HCT116 (cell line): ENCODE data around the gene PLEKHN1. TPM values are rescaled to one million over a fixed set of nuclear protein-coding genes. Genes with fewer than 3 reads are reported as not detected.

Experiments
- ATAC-seq: fragments of 200-7000 bp; cut with Tn5 transposase; 2 replicates; pipeline ENCODE4 v1.9.1; 2020; ENCODE audit warnings: mild to moderate bottlenecking, moderate library complexity
- BruUV-seq: library from RNA; stranded (reverse); fragments of 400-500 nt; replicated peaks from 2 replicates; lab custom pipeline; 2021; lab: Mats Ljungman, UMichigan
- CTCF ChIA-PET: fragments of 300-600 bp; sonication (Branson Sonifier 250); formaldehyde crosslinking; loops from one replicate; lab custom pipeline; 2021; ENCODE audit warnings: antibody characterized with exemption; lab: Charles Lee
- POLR2A ChIA-PET: fragments of 300-600, 350-600 bp; sonication (Branson Sonifier 250); formaldehyde crosslinking; loops from one replicate; lab custom pipeline; 2021; ENCODE audit warnings: antibody characterized with exemption; lab: Charles Lee
- RAD21 ChIA-PET, 2 experiments: fragments of 300-600 bp; sonication (Branson Sonifier 250); formaldehyde crosslinking; loops; one replicate each; lab custom pipeline; 2023; ENCODE audit warnings: low total read pairs in 2 of 2; ENCODE audit not compliant: uncharacterized antibody in 2 of 2, unreplicated experiment in 2 of 2, low non-redundant PET in 1 of 2; lab: Charles Lee
- DNase-seq: peaks from one replicate; pipeline ENCODE4 v3.0.0-alpha.2; 2010; ENCODE audit warnings: low read depth, low spot score
- H2AFZ ChIP-seq: fragments of 200-600 bp; shearing (Covaris generic), sonication (generic); 2 replicates; pipeline ENCODE4 v1.6.1; 2017; ENCODE audit warnings: low read depth, mixed run types, mixed read lengths, antibody characterized with exemption, low read length; ENCODE audit not compliant: poor library complexity, severe bottlenecking
- H3K27ac ChIP-seq: 2 replicates; pipeline ENCODE4 v1.5.1; 2012; ENCODE audit warnings: low read depth, low read length
- H3K27me3 ChIP-seq: fragments of 200-600 bp; sonication (generic); 2 replicates; pipeline ENCODE4 v1.6.1; 2016; ENCODE audit warnings: mixed run types, low read length, mixed read lengths; ENCODE audit not compliant: insufficient read depth
- H3K36me3 ChIP-seq, 2 experiments: fragments of 200-500 bp in 1 of 2; fragments of 200-600 bp in 1 of 2; sonication (Bioruptor generic) in 1 of 2; sonication (generic) in 1 of 2; 2 replicates each; pipeline versions ENCODE4 v1.5.1 to v1.6.1; 2014 to 2016; ENCODE audit warnings: low read length in 2 of 2, inconsistent platforms in 1 of 2, mixed read lengths in 1 of 2, mixed run types in 1 of 2; ENCODE audit not compliant: insufficient read depth in 2 of 2, control insufficient read depth in 1 of 2
- H3K4me1 ChIP-seq, 2 experiments: fragments of 200-600 bp in 1 of 2; sonication (generic) in 1 of 2; 2 replicates each; pipeline versions ENCODE4 v1.5.1 to v1.6.1; 2012 to 2017; ENCODE audit warnings: low read length in 2 of 2, inconsistent platforms in 1 of 2, mild to moderate bottlenecking in 1 of 2, mixed read lengths in 1 of 2, mixed run types in 1 of 2, moderate library complexity in 1 of 2; ENCODE audit not compliant: insufficient read depth in 2 of 2, control insufficient read depth in 1 of 2
- H3K4me2 ChIP-seq: fragments of 200-600 bp; sonication (generic); 2 replicates; pipeline ENCODE4 v1.6.1; 2017; ENCODE audit warnings: mixed run types, low read length, mixed read lengths
- H3K4me3 ChIP-seq, 2 experiments: fragments of 200-600 bp in 1 of 2; sonication (generic) in 1 of 2; replicated peaks in 1 of 2; 2 replicates each; pipeline ENCODE4 v1.5.1; 2011 to 2016; ENCODE audit warnings: low read length in 2 of 2, control low read depth in 1 of 2, low read depth in 1 of 2, mild to moderate bottlenecking in 1 of 2, mixed read lengths in 1 of 2, mixed run types in 1 of 2
- H3K79me2 ChIP-seq: fragments of 200-600 bp; sonication (generic); 2 replicates; pipeline ENCODE4 v1.6.1; 2017; ENCODE audit warnings: mild to moderate bottlenecking, mixed run types, low read length, moderate library complexity, mixed read lengths; ENCODE audit not compliant: insufficient read depth
- H3K9ac ChIP-seq: fragments of 200-600 bp; sonication (generic); 2 replicates; pipeline ENCODE4 v1.6.1; 2016; ENCODE audit warnings: low read length, mixed read lengths
- H3K9me2 ChIP-seq: fragments of 200-600 bp; sonication (generic), shearing (Covaris generic); 2 replicates; pipeline ENCODE4 v1.6.1; 2017; ENCODE audit warnings: mixed run types, mild to moderate bottlenecking, moderate library complexity; ENCODE audit not compliant: insufficient read depth
- H3K9me3 ChIP-seq, 2 experiments: fragments of 200-500 bp in 1 of 2; fragments of 200-600 bp in 1 of 2; sonication (Bioruptor generic) in 1 of 2; sonication (generic) in 1 of 2; 2 replicates each; pipeline ENCODE4 v1.6.1; 2014 to 2017; ENCODE audit warnings: low read length in 2 of 2, mixed read lengths in 2 of 2, inconsistent platforms in 1 of 2, low read depth in 1 of 2, mild to moderate bottlenecking in 1 of 2, mixed run types in 1 of 2, moderate library complexity in 1 of 2; ENCODE audit not compliant: control insufficient read depth in 1 of 2, insufficient read depth in 1 of 2
- H4K20me1 ChIP-seq: fragments of 200-600 bp; sonication (generic), shearing (Covaris generic); 2 replicates; pipeline ENCODE4 v1.6.1; 2017; ENCODE audit warnings: mixed run types, mild to moderate bottlenecking, moderate library complexity; ENCODE audit not compliant: insufficient read depth
- RAD21 ChIP-seq: IDR thresholded peaks from 2 replicates; pipeline ENCODE4 v1.6.1; 2012; ENCODE audit warnings: low read depth, mild to moderate bottlenecking
- ZNF274 ChIP-seq: fragments of 200-500 bp; sonication (Bioruptor generic); IDR thresholded peaks from 2 replicates; pipeline ENCODE4 v1.6.1; 2014; ENCODE audit warnings: mild to moderate bottlenecking, low read depth, low read length, inconsistent platforms
- intact Hi-C: fragments of 100-400 bp; cut with micrococcal nuclease; formaldehyde crosslinking; loops from 2 replicates; pipeline ENCODE4 v1.10.0; 2022
- total RNA-seq: library from RNA; stranded (reverse); gene quantifications from one replicate; pipeline ENCODE4 v1.2.1, GENCODE V29; 2021; ENCODE audit not compliant: unreplicated experiment
- TF ChIP-seq, protein P1 (sequence below): IDR thresholded peaks from 2 replicates; pipeline ENCODE4 v1.6.1; 2011; ENCODE audit warnings: mild to moderate bottlenecking, low read length, moderate library complexity; ENCODE audit not compliant: insufficient replicate concordance; ENCODE audit errors: extremely low read depth
- TF ChIP-seq, protein P2 (sequence below): IDR thresholded peaks from 2 replicates; pipeline ENCODE4 v1.6.1; 2012; ENCODE audit warnings: low read depth

The PLEKHN1 gene
- total RNA-seq, 1 experiment from 2014 or later: 11.6 TPM

DNA sequence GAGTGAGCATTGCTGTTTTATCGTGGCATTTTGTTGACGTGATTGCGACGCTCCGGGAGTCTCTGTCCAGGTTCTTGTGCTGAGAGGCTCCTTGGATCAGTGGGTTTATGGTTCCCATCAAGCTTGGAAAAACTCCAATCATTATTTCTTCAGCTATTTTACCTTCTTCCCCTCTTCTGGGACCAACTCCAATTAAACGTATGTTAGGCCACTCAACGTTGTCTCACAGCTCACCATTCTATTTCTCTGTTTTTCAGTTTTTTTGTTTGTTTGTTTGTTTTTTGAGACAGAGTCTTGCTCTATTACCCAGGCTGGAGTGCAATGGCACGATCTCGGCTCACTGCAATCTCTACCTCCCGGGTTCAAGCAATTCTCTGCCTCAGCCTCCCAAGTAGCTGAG is 25.6 kb downstream of the PLEKHN1 start:
- ChIA-PET POLR2A (no interaction called here), CTCF (no interaction called here), RAD21 (no interaction called here)
- Histone ChIP-seq H3K9ac (no peak overlapping the region), H3K4me3 (no peak overlapping the region), H3K9me2 (no peaks in the 10 kb centered on the region), H2AFZ (no peak overlapping the region), H3K27me3 (no peaks in the 10 kb centered on the region), H4K20me1 (no peaks in the 10 kb centered on the region; the same call in 1 of the 2 replicates), H3K36me3 (no peaks in the 10 kb centered on the region), H3K4me1 (peaks cover 0 to 5% of the 10 kb centered on the region in 2 experiments; a peak in 2 of 4 replicates), H3K79me2 (no peaks in the 10 kb centered on the region), H3K4me2 (no peak overlapping the region), H3K27ac (no peak overlapping the region), H3K9me3 (no peaks in the 10 kb centered on the region; a peak in 1 of 4 replicates)
- ATAC-seq: no peak
- TF ChIP-seq RAD21: no peak
- TF ChIP-seq ZNF274: no peak
- TF ChIP-seq, protein P1, sequence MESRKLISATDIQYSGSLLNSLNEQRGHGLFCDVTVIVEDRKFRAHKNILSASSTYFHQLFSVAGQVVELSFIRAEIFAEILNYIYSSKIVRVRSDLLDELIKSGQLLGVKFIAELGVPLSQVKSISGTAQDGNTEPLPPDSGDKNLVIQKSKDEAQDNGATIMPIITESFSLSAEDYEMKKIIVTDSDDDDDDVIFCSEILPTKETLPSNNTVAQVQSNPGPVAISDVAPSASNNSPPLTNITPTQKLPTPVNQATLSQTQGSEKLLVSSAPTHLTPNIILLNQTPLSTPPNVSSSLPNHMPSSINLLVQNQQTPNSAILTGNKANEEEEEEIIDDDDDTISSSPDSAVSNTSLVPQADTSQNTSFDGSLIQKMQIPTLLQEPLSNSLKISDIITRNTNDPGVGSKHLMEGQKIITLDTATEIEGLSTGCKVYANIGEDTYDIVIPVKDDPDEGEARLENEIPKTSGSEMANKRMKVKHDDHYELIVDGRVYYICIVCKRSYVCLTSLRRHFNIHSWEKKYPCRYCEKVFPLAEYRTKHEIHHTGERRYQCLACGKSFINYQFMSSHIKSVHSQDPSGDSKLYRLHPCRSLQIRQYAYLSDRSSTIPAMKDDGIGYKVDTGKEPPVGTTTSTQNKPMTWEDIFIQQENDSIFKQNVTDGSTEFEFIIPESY: no peak
- TF ChIP-seq, protein P2, sequence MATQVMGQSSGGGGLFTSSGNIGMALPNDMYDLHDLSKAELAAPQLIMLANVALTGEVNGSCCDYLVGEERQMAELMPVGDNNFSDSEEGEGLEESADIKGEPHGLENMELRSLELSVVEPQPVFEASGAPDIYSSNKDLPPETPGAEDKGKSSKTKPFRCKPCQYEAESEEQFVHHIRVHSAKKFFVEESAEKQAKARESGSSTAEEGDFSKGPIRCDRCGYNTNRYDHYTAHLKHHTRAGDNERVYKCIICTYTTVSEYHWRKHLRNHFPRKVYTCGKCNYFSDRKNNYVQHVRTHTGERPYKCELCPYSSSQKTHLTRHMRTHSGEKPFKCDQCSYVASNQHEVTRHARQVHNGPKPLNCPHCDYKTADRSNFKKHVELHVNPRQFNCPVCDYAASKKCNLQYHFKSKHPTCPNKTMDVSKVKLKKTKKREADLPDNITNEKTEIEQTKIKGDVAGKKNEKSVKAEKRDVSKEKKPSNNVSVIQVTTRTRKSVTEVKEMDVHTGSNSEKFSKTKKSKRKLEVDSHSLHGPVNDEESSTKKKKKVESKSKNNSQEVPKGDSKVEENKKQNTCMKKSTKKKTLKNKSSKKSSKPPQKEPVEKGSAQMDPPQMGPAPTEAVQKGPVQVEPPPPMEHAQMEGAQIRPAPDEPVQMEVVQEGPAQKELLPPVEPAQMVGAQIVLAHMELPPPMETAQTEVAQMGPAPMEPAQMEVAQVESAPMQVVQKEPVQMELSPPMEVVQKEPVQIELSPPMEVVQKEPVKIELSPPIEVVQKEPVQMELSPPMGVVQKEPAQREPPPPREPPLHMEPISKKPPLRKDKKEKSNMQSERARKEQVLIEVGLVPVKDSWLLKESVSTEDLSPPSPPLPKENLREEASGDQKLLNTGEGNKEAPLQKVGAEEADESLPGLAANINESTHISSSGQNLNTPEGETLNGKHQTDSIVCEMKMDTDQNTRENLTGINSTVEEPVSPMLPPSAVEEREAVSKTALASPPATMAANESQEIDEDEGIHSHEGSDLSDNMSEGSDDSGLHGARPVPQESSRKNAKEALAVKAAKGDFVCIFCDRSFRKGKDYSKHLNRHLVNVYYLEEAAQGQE: no peak
- no TSS peak for BruUV-seq
- no peak for DNase-seq
- intact Hi-C loops: no loop called here
